Liver (tissue), 9 donors: ENCODE results near the gene SORL1. TPM values are rescaled to one million over a fixed set of nuclear protein-coding genes. Genes with fewer than 3 reads are reported as not detected.

Experiments
- DNase-seq: peaks from one replicate; pipeline ENCODE4 v3.0.0-alpha.2; 2017; ENCODE audit warnings: low spot score
- H3K27ac ChIP-seq, 2 donors: one replicate each; pipeline ENCODE4 v1.7.0; 2013; ENCODE audit warnings: inconsistent platforms in 2 of 2, low read length in 2 of 2, control low read depth in 1 of 2, low read depth in 1 of 2, mild to moderate bottlenecking in 1 of 2
- H3K27me3 ChIP-seq, 4 donors: one replicate each; pipeline versions ENCODE4 v1.6.1 to v1.7.0; 2013; ENCODE audit warnings: low read length in 3 of 4, inconsistent platforms in 1 of 4, mild to moderate bottlenecking in 1 of 4, moderate library complexity in 1 of 4; ENCODE audit not compliant: control insufficient read depth in 4 of 4, insufficient read depth in 4 of 4
- H3K36me3 ChIP-seq, 4 donors: one replicate each; pipeline versions ENCODE4 v1.6.1 to v1.7.0; 2013; ENCODE audit warnings: low read length in 3 of 4, mild to moderate bottlenecking in 3 of 4, low read depth in 1 of 4, moderate library complexity in 1 of 4; ENCODE audit not compliant: control insufficient read depth in 4 of 4, insufficient read depth in 3 of 4
- H3K4me1 ChIP-seq, 4 donors: one replicate each; pipeline versions ENCODE4 v1.6.1 to v1.7.0; 2013; ENCODE audit warnings: low read length in 3 of 4, mild to moderate bottlenecking in 3 of 4, moderate library complexity in 1 of 4; ENCODE audit not compliant: control insufficient read depth in 4 of 4, insufficient read depth in 4 of 4
- H3K4me3 ChIP-seq, 3 donors: one replicate each; pipeline versions ENCODE4 v1.6.1 to v1.7.0; 2013; ENCODE audit warnings: low read length in 3 of 3, control low read depth in 1 of 3, low read depth in 1 of 3, mild to moderate bottlenecking in 1 of 3
- H3K9ac ChIP-seq, 2 donors: one replicate each; pipeline ENCODE4 v1.7.0; 2013; ENCODE audit warnings: low read length in 2 of 2, mild to moderate bottlenecking in 2 of 2, moderate library complexity in 2 of 2, control low read depth in 1 of 2, low read depth in 1 of 2
- H3K9me3 ChIP-seq, 4 donors: one replicate each; pipeline versions ENCODE4 v1.6.1 to v1.7.0; 2013; ENCODE audit warnings: low read length in 3 of 4; ENCODE audit not compliant: control insufficient read depth in 4 of 4
- ATF3 ChIP-seq: IDR thresholded peaks from 2 replicates; pipeline ENCODE4 v1.6.1; 2016; ENCODE audit warnings: antibody characterized with exemption
- EGR1 ChIP-seq, 2 donors: IDR thresholded peaks; 2 replicates each; pipeline ENCODE4 v1.6.1; 2016 to 2018; ENCODE audit warnings: antibody characterized with exemption in 2 of 2, low read depth in 2 of 2
- FOXA1 ChIP-seq: IDR thresholded peaks from 2 replicates; pipeline ENCODE4 v1.6.1; 2016; ENCODE audit warnings: antibody characterized with exemption
- FOXA2 ChIP-seq: IDR thresholded peaks from 2 replicates; pipeline ENCODE4 v1.6.1; 2016; ENCODE audit warnings: antibody characterized with exemption
- GABPA ChIP-seq, 2 donors: IDR thresholded peaks in 1 of 2; conservative IDR thresholded peaks in 1 of 2; 2 replicates each; pipeline ENCODE4 v1.6.1; 2016; ENCODE audit warnings: antibody characterized with exemption in 2 of 2, mild to moderate bottlenecking in 1 of 2, moderate library complexity in 1 of 2
- HNF4A ChIP-seq, 2 donors: conservative IDR thresholded peaks; 2 replicates each; pipeline ENCODE4 v1.6.1; 2016; ENCODE audit warnings: antibody characterized with exemption in 2 of 2, mild to moderate bottlenecking in 2 of 2
- HNF4G ChIP-seq: IDR thresholded peaks from 2 replicates; pipeline ENCODE4 v1.6.1; 2016; ENCODE audit warnings: antibody characterized with exemption
- JUND ChIP-seq, 2 donors: IDR thresholded peaks; 2 replicates each; pipeline ENCODE4 v1.6.1; 2016; ENCODE audit warnings: antibody characterized with exemption in 2 of 2
- MAX ChIP-seq: IDR thresholded peaks from 2 replicates; pipeline ENCODE4 v1.6.1; 2016; ENCODE audit warnings: antibody characterized with exemption
- NR2F2 ChIP-seq: IDR thresholded peaks from 2 replicates; pipeline ENCODE4 v1.6.1; 2016; ENCODE audit warnings: antibody characterized with exemption
- RAD21 ChIP-seq, 2 donors: IDR thresholded peaks; 2 replicates each; pipeline ENCODE4 v1.6.1; 2016; ENCODE audit warnings: antibody characterized with exemption in 2 of 2, mild to moderate bottlenecking in 2 of 2
- RXRA ChIP-seq, 2 donors: IDR thresholded peaks; 2 replicates each; pipeline ENCODE4 v1.6.1; 2017 to 2018; ENCODE audit warnings: antibody characterized with exemption in 2 of 2, mild to moderate bottlenecking in 1 of 2
- SP1 ChIP-seq: IDR thresholded peaks from 2 replicates; pipeline ENCODE4 v1.6.1; 2018; ENCODE audit warnings: antibody characterized with exemption, mild to moderate bottlenecking
- TAF1 ChIP-seq: conservative IDR thresholded peaks from 2 replicates; pipeline ENCODE4 v1.6.1; 2016; ENCODE audit warnings: antibody characterized with exemption, mild to moderate bottlenecking
- YY1 ChIP-seq: IDR thresholded peaks from 2 replicates; pipeline ENCODE4 v1.6.1; 2016; ENCODE audit warnings: antibody characterized with exemption, mild to moderate bottlenecking
- ZBTB33 ChIP-seq: IDR thresholded peaks from 2 replicates; pipeline ENCODE4 v1.6.1; 2016; ENCODE audit warnings: antibody characterized with exemption
- WGBS: extraction: QIAGEN DNeasy Blood & Tissue Kit; methylation state at CpG from one replicate; pipeline ENCODE4 v1.1.7; 2013; 5-methylcytosine and 5-hydroxymethylcytosine counted together
- polyA plus RNA-seq, 2 donors: library from polyadenylated mRNA; stranded (reverse) in 1 of 2; unstranded in 1 of 2; fragments of 200-250 nt in 1 of 2; fragments of >200 nt in 1 of 2; fragmentation: Nextera tagmentation in 1 of 2; extraction: Ambion mirVana in 1 of 2; gene quantifications; one replicate each; pipeline versions ENCODE4 v1.2.1 to v1.2.3, GENCODE V29; 2013 to 2015
- total RNA-seq, 2 donors: library from RNA; depleted of rRNA; stranded (reverse); fragments of >200 nt; gene quantifications; one replicate each; pipeline ENCODE4 v1.2.3, GENCODE V29; 2014
- TF ChIP-seq, protein P1 (sequence below): fragments of 150-350 bp; IDR thresholded peaks from 2 replicates; pipeline ENCODE4 v1.5.1; 2017; ENCODE audit warnings: improper control_type of control experiment, low read depth, low read length; ENCODE audit not compliant: missing input control
- TF ChIP-seq, protein P2 (sequence below): IDR thresholded peaks from 2 replicates; pipeline ENCODE4 v1.6.1; 2016; ENCODE audit warnings: antibody characterized with exemption, mild to moderate bottlenecking
- donor health status: healthy.
- donor health status: healthy.
- donor health status: healthy.
- donor health status: healthy.
- donor health status: healthy.

The SORL1 gene
- total and polyA plus RNA-seq, 4 donors = 14.6 to 124 (median 25.4) TPM

DNA sequence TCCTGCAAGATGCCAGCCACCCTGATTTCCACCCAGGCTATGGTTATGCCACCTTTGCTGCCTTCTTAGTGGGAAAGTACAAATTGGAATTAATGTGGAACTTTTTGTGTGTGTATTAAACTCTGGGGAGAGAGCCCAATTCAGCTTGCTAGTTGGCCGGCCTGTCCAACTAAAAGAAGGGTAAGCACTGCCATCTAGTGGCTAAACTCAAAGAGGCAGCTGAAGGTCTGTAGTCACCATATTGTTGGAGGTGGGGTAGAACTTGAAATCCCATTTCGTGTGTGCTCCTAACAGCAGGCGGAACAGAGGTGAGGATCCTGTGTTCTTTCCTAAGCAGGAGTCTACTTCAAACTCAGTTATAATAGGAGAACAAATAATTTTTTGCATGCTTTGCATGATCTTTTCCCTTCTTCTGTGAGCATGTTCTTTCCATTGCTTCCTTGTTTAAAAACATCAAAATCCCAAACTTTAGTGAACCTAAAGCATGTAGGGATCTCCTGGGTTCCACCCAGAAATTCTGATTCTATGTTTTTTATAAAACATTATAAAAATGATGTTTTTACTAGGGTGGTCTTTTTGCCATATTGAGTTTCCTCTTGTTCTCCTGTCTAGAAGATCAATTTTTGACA, 139.4 kb downstream of the SORL1 start:
- TF ChIP-seq HNF4A (conservative IDR thresholded peaks at IDR 0.05) (peak in 1 of 2 donors; percentile 22), RAD21 (IDR thresholded peaks at IDR 0.05) (peak; percentile 98 to 99), MAX (no peak), YY1 (no peak), FOXA1 (no peak), JUND (IDR thresholded peaks at IDR 0.05) (no peak), ATF3 (no peak), RXRA (IDR thresholded peaks at IDR 0.05) (peak in 1 of 2 donors; percentile 14), FOXA2 (peak; percentile 4), GABPA (IDR thresholded peaks at IDR 0.05 in 1 of 2, conservative IDR thresholded peaks at IDR 0.05 in 1 of 2) (no peak), EGR1 (IDR thresholded peaks at IDR 0.05; ENCODE audit: low read depth in 2 of 2) (no peak), ZBTB33 (no peak), SP1 (no peak), TAF1 (no peak), NR2F2 (no peak), HNF4G (no peak)
- TF ChIP-seq, protein P1, sequence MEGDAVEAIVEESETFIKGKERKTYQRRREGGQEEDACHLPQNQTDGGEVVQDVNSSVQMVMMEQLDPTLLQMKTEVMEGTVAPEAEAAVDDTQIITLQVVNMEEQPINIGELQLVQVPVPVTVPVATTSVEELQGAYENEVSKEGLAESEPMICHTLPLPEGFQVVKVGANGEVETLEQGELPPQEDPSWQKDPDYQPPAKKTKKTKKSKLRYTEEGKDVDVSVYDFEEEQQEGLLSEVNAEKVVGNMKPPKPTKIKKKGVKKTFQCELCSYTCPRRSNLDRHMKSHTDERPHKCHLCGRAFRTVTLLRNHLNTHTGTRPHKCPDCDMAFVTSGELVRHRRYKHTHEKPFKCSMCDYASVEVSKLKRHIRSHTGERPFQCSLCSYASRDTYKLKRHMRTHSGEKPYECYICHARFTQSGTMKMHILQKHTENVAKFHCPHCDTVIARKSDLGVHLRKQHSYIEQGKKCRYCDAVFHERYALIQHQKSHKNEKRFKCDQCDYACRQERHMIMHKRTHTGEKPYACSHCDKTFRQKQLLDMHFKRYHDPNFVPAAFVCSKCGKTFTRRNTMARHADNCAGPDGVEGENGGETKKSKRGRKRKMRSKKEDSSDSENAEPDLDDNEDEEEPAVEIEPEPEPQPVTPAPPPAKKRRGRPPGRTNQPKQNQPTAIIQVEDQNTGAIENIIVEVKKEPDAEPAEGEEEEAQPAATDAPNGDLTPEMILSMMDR = peak; percentile 94
- TF ChIP-seq, protein P2, sequence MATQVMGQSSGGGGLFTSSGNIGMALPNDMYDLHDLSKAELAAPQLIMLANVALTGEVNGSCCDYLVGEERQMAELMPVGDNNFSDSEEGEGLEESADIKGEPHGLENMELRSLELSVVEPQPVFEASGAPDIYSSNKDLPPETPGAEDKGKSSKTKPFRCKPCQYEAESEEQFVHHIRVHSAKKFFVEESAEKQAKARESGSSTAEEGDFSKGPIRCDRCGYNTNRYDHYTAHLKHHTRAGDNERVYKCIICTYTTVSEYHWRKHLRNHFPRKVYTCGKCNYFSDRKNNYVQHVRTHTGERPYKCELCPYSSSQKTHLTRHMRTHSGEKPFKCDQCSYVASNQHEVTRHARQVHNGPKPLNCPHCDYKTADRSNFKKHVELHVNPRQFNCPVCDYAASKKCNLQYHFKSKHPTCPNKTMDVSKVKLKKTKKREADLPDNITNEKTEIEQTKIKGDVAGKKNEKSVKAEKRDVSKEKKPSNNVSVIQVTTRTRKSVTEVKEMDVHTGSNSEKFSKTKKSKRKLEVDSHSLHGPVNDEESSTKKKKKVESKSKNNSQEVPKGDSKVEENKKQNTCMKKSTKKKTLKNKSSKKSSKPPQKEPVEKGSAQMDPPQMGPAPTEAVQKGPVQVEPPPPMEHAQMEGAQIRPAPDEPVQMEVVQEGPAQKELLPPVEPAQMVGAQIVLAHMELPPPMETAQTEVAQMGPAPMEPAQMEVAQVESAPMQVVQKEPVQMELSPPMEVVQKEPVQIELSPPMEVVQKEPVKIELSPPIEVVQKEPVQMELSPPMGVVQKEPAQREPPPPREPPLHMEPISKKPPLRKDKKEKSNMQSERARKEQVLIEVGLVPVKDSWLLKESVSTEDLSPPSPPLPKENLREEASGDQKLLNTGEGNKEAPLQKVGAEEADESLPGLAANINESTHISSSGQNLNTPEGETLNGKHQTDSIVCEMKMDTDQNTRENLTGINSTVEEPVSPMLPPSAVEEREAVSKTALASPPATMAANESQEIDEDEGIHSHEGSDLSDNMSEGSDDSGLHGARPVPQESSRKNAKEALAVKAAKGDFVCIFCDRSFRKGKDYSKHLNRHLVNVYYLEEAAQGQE = no peak
- peaks cover 0 to 72% (median 58%) of the 10 kb centered on the region in 4 donors for H3K36me3 ChIP-seq
- no peak overlapping the region for H3K4me3 ChIP-seq
- no peaks in the 10 kb centered on the region for H3K27me3 ChIP-seq
- H3K9ac ChIP-seq = no peak overlapping the region
- peak overlapping the region; percentile 89 to 98 for H3K27ac ChIP-seq
- 20% methylated on average over 3 of the region's 3 CpGs for WGBS
- peak; percentile 63 for DNase-seq
- peaks cover 3 to 51% (median 13%) of the 10 kb centered on the region in 4 donors for H3K4me1 ChIP-seq
- no peaks in the 10 kb centered on the region for H3K9me3 ChIP-seq
